Stimulated activated CD8-positive, alpha-beta memory T cell treated with anti-CD3 and anti-CD28 coated beads, Interleukin-2, amount 100 ng/mL, for 48 hours (primary cell): ENCODE measurements around the gene TMEM163.

Source experiments
- DNase-seq, 2 donors: peaks; one replicate each; pipeline ENCODE4 v3.0.0-alpha.2; 2020; ENCODE audit warnings: low read depth in 2 of 2

TMEM163 gene

DNA sequence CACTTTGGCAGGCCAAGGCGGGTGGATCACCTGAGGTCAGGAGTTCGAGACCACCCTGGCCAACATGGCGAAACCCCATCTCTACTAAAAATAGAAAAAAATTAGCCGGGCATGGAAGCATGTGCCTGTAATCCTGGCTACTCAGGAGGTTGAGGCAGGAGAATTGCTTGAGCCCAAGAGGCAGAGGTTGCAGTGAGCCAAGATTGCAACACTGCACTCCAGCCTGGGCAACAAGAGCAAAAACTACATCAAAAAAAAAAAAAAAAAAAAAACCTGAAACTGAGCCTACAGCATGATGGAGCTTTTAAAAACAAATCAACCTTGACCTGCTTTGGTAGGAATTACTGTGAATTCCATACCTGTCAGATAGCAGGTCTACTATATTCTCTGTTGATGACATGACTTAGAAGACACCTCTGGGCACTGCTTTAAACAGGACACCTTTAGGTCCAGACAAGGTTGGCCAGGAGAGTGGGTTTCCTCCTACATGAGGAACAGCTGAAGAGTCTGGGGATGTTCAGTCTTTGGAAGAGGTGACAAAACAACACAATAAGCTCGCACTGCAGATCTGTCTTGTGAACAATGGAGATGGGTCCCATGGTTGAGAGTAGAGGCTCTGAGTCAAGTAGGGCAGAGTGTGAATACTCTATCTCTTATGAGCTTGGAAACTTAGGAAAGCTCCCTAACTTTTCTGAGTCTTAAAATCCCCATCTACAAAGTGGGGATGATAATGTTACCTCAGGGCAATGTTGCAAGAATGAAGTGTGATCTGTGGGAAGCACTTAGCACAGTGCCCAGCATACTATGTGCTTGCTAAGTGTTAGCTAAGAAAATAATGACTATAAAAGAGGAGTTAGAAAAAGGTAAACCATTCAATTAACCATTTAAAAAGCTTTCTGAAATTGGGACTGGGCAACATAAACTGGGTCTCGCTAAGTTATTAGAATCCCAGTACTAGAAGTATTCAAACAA lies 25.2 kb downstream of the TMEM163 start:
- DNase-seq: no peak

GRCh38 chr2:134692499-134692898 lies 26.3 kb downstream of the TMEM163 start:
- no peak for DNase-seq

DNA sequence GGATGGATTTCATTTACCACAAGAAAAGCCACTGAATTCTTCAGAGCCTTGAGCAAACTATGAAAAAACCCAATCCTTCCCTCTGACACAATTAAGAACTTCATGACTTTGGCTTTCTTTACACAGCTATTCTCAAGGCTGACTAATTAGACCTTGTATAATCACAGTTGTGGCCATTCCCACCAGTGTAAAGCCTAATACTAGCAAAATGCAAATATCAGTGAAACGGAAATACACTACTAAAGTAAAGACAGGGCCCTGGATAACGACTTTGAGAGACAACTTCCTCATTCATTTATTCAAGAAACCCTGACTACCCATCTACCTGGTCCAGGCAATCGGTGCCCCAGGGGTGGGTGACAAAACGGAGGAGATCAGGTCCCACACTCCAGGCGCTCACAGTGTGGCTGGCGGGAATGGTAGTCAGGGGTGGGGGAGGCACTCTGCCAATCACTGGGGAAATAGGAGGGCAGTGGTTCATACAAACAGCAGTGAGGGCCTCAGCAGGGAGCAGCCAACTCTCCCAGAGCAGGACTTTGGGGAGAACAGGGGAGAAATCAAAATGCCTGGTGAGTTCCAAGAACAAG lies 28.1 kb downstream of the TMEM163 start:
- DNase-seq: no peak

DNA sequence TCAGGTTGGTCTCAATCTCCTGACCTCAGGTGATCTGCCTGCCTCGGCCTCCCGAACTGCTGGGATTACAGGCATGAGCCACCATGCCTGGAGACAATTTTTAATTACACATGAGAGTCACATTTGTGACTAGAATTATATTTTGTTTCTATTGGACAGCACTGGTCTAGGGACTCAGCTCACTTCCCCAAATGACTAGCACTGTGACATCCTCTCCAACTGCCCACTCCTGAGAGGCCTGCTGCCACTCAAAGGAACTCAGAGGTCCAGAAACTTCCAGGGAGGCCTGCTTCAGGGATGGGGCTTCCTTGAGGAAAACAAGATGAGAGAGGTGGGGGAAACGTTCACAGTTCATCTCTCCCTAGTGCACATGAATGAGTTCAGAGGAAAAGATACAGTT lies 29.5 kb downstream of the TMEM163 start:
- DNase-seq: no peak

DNA sequence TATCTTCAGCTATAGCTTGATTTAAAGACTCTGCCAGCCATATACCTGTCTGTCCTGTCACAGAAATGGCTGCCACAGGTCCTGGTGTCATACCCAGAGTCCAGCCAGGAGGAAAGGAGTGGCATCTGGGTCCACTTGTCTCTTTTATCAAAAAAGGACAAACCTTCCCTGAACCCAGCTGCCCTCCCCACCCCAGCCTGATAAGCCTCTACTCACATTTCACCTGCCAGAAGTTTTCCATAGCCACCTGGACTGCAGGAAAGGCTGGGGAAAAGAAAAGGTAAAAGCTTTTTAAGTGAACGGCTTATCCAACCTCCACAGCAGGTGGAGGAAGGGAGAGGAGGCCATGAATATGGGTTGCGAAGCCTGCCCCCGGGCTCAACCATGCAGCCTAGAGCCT lies 32.8 kb downstream of the TMEM163 start:
- no peak for DNase-seq

DNA sequence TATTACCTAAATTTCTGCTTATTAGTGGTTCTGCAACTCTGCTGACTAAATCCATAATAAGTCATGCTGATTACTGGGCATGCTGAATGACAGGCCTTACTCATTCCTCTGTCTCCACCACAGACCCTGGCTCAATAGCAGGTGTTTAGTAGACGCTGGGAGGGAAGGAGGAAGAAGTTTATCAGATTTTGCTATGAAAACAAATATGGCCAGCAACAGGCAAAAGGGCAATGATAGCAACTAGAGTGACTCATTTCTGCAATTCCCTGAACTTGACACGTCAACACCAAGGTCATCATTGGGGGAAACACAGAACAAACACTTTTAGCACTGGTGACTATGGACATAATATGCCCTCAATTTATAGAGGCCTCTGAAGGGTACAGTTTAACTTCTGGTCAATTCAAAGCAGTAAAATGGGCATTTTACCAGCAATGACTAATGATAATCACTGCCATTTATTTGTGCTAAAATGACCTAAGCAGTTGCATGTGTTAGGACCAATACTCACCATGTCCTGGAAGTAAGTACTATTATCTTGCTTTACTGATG lies 35.2 kb downstream of the TMEM163 start:
- DNase-seq: no peak

DNA sequence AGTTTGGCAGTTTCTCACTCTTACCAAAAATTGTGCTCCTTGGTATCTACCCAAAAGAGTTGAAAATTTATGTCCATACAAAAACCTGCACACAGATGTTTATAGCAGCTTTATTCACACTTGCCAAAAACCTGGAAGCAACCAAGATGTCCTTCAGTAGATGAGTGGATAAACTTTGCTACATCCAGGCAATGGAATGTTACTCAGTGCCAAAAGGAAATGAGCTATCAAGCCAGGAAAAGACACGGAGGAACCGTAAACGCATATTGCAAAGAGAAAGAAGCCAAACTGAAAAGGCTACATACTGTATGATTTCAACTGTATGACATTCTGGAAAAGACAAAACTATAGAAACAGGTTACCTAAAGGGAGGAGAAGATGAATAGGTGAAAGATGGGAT lies 36.1 kb downstream of the TMEM163 start:
- no peak for DNase-seq

- DNase-seq: no peak
Observed at GRCh38 chr2:134681201-134681600, 37.6 kb downstream of the TMEM163 start.

- no peak for DNase-seq
Observed at GRCh38 chr2:134679745-134680144, 39.1 kb downstream of the TMEM163 start.

DNA sequence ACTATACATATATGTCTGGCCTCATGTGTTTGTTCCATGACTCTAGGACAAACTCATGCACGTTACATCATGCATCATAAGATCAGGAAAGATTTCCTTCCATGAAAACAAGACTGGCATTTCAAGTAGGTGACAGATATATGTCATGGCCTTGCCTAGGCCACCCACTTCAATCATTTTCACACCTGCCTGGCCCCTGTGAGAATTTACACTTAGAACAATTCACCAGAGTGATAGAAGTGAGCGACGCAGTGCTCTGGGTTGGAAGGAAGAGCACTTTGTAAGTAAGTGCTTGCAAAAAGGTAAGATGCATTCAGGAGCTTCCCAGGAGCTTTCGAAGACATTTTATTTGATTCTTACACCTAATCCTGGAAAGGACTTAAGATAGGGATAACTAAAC lies 39.5 kb downstream of the TMEM163 start:
- DNase-seq: no peak

DNA sequence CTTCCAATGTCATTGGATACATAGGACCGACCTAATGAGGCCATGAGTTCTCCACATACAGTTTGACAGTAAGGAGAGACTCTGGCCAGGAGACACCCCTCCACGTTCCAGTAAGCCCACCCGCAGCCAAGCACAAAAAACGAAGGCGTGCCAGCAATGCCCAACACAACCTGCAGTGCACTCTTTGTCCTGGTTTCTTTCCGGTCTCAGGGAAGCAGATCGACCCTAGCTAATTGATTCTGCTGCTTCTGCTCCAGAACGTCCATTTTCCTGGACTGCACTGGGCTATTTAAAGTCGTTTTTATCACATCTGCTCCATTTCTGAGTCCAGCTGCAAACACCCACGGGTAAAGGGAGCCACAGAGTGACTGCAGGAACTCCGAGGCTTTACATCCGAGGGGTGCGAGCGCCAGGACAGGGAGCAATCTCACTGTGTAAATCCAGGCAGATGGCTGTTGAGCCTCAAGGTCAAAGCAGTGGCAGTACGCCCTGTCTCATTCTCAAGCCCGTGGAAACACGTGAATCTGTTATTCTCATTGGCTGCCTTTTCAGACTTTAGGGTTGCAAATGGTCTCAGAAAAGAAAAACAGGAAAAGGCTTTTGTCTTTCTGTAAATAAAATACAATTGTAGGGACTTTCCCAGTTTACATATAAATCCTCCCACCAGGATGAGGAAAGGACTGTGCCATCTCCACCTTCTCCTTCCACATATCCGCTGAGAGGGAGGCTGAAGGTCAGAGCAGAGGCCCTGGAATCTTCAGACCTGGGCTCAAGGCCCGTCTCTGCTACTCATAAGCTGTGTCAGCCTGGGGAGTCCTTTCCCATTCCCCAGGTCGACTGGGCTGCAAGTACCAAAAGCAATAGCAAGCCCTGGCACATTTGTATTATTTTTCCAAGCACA lies 40.7 kb downstream of the TMEM163 start:
- DNase-seq: no peak

DNA sequence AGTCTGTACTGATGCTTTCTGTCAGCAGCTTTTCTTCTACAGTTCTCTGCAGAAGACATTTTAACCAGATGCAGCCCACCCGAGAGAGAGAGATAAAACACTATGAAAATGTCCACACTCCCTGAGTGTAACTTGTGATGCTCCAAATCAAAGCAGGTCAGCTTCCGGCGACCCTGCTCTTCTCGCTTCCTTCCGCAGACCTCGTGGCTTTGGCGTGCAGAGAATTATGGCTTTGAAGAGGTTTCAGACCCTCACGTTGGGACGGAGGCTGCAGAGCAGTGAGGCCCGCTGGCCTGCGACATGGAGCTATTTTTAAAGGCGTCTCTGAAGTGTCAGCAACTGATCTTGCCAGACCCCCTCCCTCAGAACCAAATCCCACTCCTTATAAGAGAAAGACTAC lies 41.8 kb downstream of the TMEM163 start:
- no peak for DNase-seq

- DNase-seq: no peak
Observed at GRCh38 chr2:134675314-134675713, 43.5 kb downstream of the TMEM163 start.

DNA sequence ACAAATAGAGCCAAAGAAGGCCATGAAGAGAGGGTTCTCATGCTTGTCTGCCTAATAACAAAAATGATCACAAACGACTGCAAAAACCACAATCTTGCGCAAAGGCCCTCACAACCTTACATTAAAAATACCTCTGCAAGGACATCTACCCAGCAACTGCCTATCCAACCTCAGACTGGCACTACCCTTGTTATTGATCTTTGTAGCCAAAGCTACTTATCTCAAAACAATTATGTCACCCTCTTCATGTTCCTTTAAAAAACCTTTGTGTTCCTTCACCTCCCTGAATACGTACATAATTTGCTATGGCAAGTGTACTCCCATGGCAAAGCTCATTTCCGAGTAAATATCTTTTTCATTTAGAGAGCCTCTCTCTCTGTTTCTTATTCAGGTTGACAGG lies 44.1 kb downstream of the TMEM163 start:
- DNase-seq: no peak

- no peak for DNase-seq
Observed at GRCh38 chr2:134671513-134671912, 47.3 kb downstream of the TMEM163 start.

DNA sequence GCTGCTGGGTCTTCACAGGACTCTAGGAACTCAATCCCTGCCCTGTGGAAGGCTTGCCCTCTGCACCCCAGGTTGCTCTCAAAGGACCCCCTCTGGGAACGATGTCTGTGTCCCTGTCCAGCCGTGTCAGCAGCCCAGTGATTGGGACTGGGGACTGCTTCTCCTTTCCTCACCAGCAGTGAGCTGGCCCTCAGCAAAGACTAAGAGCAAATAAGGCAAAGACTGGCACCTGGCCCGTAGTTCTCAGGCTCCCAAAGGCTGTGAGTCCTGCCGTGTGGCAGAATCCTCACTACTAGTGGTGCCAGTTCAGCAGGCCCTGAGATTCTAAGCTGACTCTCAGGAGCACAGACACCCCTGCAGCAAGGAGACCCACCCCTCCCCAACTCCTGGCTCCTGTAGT lies 47.8 kb downstream of the TMEM163 start:
- no peak for DNase-seq

DNA sequence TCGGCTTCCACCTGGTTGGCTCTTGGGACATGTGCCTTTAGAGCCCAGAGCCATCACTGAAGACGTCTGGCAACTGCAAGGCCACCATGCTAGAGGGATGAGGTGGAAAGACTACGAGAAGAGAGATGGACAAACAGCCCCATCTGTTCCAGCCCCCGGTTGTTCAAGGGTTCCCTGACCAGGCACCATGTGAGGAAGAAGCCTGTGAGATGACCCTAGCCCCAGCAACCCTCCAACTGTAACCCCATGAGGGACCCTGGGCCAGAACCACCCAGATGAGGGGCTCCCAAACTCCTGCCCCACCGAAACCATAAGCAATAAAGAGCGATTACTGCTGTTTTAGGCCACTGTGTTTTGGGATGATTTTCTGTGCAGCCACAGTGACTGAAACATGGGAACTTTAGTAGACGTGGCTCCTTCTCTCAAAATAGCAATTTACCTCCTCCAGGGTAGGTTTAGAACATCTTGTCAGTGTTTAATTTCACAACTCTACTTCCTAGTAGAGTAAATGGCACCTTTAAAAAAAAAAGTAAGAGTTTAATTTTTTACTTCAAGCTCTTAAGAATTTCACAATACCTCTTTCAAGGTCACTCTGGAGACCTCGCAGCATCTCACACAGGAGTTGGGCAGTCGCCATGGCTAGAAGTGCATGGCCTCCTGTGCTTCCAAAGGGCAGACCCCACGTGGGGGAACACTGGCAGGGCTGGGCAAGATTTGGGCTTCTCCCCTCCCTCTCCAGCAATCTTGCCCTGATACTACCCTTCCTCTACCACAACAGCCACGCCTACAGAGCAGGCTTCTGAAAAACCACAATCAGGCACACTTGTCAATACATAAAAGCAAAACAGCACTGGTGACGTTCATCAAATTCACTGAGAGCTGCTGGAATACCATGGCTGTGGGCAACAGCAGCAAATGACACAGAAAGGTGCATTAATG lies 48.8 kb downstream of the TMEM163 start:
- DNase-seq: peak in 1 of 2 donors; percentile 31

DNA sequence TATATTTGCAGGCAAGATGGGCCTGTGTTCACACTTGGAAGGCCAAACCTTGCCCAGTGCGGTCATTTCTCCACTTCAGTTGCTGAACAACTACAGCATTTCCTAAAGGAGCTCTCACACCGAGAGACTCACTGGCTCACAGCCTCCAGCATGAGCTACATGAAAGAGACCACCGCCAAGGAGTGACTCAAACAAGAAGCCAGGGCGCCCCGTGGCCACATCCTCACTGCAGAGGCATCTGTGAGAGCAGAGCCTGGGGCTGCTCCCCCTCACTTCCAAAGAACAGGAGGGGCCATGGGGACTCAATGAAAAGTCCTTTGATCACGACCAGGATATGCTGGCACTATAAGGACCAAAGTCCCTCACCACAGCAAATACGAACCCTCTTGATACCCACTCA lies 50.0 kb downstream of the TMEM163 start:
- peak; percentile 56 to 76 for DNase-seq

DNA sequence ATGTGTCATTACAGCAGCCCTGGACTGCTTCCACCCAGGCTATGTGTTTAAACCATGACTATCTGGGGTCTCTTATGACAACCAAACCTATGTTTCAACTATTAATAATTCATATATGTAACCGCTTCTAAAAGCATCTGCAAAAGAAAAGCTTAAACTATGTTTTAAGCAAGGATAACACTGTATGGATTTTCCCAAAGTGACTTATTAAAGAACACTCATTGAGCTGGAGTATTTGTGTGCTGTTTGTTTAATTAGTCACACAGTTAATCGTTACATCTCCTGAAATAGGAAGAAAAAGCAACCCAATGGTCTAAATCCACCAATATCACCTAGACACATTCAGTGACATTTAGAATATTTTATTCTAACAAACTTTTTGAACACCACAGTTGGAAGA lies 51.3 kb downstream of the TMEM163 start:
- no peak for DNase-seq

DNA sequence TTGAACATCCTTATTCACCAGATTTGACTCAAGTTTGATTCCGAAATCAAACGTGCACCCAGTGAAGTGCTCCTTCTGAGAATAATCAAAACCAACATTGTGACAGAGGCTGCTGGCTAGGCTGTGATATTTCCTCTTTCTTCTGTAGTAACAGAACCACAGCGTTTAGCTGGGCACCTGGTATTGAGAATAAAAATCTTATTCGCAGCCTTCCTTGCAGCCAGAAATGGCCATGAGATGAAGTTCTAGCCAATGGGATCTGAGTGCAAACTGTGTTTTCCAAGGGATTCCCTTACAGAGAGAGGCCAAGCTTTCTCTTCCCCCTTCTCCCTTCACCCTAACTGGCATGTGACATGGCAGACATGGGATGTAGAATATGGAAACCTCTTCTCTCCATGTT lies 51.7 kb downstream of the TMEM163 start:
- no peak for DNase-seq
